ENCODE data around the gene KCNG4. TPM values are rescaled to one million over a fixed set of nuclear protein-coding genes. Genes with fewer than 3 reads are reported as not detected.

The KCNG4 gene
- total and polyA plus RNA-seq, 10 of the 15 experiments (the other 5 are each of a cell fraction or from before 2014, with no cell fraction given) = not detected

GRCh38 chr16:84186685-84187437 is 53.0 kb downstream of the KCNG4 start, which contains the start of gene TAF1C (continued):
- TF ChIP-seq, protein P1, sequence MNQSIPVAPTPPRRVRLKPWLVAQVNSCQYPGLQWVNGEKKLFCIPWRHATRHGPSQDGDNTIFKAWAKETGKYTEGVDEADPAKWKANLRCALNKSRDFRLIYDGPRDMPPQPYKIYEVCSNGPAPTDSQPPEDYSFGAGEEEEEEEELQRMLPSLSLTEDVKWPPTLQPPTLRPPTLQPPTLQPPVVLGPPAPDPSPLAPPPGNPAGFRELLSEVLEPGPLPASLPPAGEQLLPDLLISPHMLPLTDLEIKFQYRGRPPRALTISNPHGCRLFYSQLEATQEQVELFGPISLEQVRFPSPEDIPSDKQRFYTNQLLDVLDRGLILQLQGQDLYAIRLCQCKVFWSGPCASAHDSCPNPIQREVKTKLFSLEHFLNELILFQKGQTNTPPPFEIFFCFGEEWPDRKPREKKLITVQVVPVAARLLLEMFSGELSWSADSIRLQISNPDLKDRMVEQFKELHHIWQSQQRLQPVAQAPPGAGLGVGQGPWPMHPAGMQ (IDR thresholded peaks at IDR 0.05; ENCODE audit: borderline replicate concordance) = no peak
- TF ChIP-seq NFYA (IDR thresholded peaks at IDR 0.05; ENCODE audit: borderline replicate concordance, low read depth, low read length) = no peak
- TF ChIP-seq GATAD2B (conservative IDR thresholded peaks at IDR 0.05; ENCODE audit: low read depth) = peak; percentile 82
- TF ChIP-seq NRF1 (conservative IDR thresholded peaks at IDR 0.05; ENCODE audit: low read depth, low read length) = no peak
- no peak for TF ChIP-seq NR2C2 (IDR thresholded peaks at IDR 0.05; ENCODE audit: borderline replicate concordance, control insufficient read depth, insufficient read length, low read depth)
- TF ChIP-seq, protein P2, sequence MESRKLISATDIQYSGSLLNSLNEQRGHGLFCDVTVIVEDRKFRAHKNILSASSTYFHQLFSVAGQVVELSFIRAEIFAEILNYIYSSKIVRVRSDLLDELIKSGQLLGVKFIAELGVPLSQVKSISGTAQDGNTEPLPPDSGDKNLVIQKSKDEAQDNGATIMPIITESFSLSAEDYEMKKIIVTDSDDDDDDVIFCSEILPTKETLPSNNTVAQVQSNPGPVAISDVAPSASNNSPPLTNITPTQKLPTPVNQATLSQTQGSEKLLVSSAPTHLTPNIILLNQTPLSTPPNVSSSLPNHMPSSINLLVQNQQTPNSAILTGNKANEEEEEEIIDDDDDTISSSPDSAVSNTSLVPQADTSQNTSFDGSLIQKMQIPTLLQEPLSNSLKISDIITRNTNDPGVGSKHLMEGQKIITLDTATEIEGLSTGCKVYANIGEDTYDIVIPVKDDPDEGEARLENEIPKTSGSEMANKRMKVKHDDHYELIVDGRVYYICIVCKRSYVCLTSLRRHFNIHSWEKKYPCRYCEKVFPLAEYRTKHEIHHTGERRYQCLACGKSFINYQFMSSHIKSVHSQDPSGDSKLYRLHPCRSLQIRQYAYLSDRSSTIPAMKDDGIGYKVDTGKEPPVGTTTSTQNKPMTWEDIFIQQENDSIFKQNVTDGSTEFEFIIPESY (IDR thresholded peaks at IDR 0.05) = no peak

DNA sequence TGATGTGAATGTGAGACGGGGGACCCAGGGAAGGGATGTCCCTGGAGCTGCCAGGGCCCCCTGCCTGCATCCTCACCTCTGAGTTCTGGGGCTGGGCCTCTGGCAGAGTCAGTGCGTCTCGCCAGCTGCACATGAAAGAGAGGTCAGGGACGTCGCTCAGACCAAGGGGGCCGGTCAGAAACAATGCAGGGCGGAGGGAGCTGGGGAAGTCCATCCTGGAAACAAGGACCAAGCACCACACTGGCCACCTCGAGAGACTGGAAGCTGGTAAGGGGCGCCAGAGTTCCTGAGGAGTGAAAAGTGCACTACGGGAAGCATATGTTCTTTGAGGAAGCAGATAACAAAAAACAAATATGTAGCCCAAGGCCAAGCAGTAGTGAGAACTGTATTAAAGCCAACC is 55.0 kb downstream of the KCNG4 start:
- H2AFZ ChIP-seq (ENCODE audit: control insufficient read depth, low read depth, low read length) = no peak overlapping the region
- no peak overlapping the region for H3K27ac ChIP-seq (ENCODE audit: control insufficient read depth, insufficient read depth)
- H3K4me3 ChIP-seq = no peak overlapping the region
- SMC1A ChIA-PET (ENCODE audit: uncharacterized antibody, unreplicated experiment) = interaction anchor here (5.2 kb wide), 1 partner anchor 98 kb away, joined by 61 read pairs; no protein-coding TSS in a partner anchor
- no TSS peak for BruUV-seq (replicated peaks)
- no peaks in the 10 kb centered on the region for H3K27me3 ChIP-seq (replicated peaks in 1 of 2; ENCODE audit: control insufficient read depth in 2 of 2, insufficient read depth in 2 of 2, low read length in 1 of 2)
- RAD21 ChIA-PET (ENCODE audit: unreplicated experiment) = no interaction called here
- H3K36me3 ChIP-seq (ENCODE audit: control insufficient read depth in 2 of 2, insufficient read depth in 2 of 2, low read length in 1 of 2) = peaks cover 0 to 13% of the 10 kb centered on the region in 2 experiments; a peak in 3 of 4 replicates
- H3K9me3 ChIP-seq (replicated peaks; ENCODE audit: control insufficient read depth, insufficient read depth, low read length) = no peaks in the 10 kb centered on the region
- POLR2A ChIA-PET = no interaction called here
- CTCF ChIA-PET = interaction anchor here (1.2 kb wide), 1 partner anchor 100 kb away, joined by 3 read pairs; no protein-coding TSS in a partner anchor
- 92% methylated on average over 10 of the region's 10 CpGs for WGBS (ENCODE audit: insufficient coverage, insufficient replicate concordance, low lambda C conversion rate, missing lambda C conversion rate)
- in situ Hi-C loops (cut with MboI) = loop anchor here (5.0 kb wide), 2 partner anchors 97 to 227 kb away; no protein-coding TSS in a partner anchor
- no peak for ATAC-seq
- no peaks in the 10 kb centered on the region for H3K4me1 ChIP-seq (ENCODE audit: control insufficient read depth, insufficient read depth, low read length)
- H3K4me2 ChIP-seq (ENCODE audit: control insufficient read depth, insufficient read depth) = no peak overlapping the region
- no peak overlapping the region for H3K9ac ChIP-seq (ENCODE audit: control insufficient read depth, insufficient read depth, low read length)
- no peak for FAIRE-seq
- H4K20me1 ChIP-seq (ENCODE audit: control insufficient read depth, insufficient read depth) = no peaks in the 10 kb centered on the region
- TF ChIP-seq, protein P3, sequence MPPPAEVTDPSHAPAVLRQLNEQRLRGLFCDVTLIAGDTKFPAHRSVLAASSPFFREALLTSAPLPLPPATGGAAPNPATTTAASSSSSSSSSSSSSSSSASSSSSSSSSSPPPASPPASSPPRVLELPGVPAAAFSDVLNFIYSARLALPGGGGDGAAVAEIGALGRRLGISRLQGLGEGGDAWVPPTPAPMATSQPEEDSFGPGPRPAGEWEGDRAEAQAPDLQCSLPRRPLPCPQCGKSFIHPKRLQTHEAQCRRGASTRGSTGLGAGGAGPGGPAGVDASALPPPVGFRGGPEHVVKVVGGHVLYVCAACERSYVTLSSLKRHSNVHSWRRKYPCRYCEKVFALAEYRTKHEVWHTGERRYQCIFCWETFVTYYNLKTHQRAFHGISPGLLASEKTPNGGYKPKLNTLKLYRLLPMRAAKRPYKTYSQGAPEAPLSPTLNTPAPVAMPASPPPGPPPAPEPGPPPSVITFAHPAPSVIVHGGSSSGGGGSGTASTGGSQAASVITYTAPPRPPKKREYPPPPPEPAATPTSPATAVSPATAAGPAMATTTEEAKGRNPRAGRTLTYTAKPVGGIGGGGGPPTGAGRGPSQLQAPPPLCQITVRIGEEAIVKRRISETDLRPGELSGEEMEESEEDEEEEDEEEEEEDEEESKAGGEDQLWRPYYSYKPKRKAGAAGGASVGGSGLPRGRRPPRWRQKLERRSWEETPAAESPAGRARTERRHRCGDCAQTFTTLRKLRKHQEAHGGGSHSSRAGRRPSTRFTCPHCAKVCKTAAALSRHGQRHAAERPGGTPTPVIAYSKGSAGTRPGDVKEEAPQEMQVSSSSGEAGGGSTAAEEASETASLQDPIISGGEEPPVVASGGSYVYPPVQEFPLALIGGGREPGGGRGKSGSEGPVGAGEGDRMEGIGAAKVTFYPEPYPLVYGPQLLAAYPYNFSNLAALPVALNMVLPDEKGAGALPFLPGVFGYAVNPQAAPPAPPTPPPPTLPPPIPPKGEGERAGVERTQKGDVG (CRISPR knock-in tag; IDR thresholded peaks at IDR 0.05) = no peak
- TF ChIP-seq, protein P4, sequence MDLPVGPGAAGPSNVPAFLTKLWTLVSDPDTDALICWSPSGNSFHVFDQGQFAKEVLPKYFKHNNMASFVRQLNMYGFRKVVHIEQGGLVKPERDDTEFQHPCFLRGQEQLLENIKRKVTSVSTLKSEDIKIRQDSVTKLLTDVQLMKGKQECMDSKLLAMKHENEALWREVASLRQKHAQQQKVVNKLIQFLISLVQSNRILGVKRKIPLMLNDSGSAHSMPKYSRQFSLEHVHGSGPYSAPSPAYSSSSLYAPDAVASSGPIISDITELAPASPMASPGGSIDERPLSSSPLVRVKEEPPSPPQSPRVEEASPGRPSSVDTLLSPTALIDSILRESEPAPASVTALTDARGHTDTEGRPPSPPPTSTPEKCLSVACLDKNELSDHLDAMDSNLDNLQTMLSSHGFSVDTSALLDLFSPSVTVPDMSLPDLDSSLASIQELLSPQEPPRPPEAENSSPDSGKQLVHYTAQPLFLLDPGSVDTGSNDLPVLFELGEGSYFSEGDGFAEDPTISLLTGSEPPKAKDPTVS (IDR thresholded peaks at IDR 0.05; ENCODE audit: low read depth, low read length) = no peak
- TF ChIP-seq FOS (IDR thresholded peaks at IDR 0.05; ENCODE audit: borderline replicate concordance, extremely low read depth, insufficient read length) (no peak), JUND (IDR thresholded peaks at IDR 0.05; ENCODE audit: low read depth, low read length) (no peak), POLR2AphosphoS5 (IDR thresholded peaks at IDR 0.05; ENCODE audit: low read length) (no peak), CREB1 (IDR thresholded peaks at IDR 0.05; ENCODE audit: low read depth) (no peak), CBFB (IDR thresholded peaks at IDR 0.05; ENCODE audit: low read depth) (no peak), RELA (IDR thresholded peaks at IDR 0.05; ENCODE audit: borderline replicate concordance, partially characterized antibody) (no peak)
- intact Hi-C loops (cut with micrococcal nuclease; ENCODE audit: unreplicated experiment) = loop anchor here (5.0 kb wide), 1 partner anchor 227 kb away; no protein-coding TSS in a partner anchor
- no peak for DNase-seq (ENCODE audit: low read depth, low spot score)
- peaks cover 17% of the 10 kb centered on the region for H3K79me2 ChIP-seq (ENCODE audit: control insufficient read depth, insufficient read depth, low read length)

Measured in GM12878 (cell line).